ENCODE measurements around the gene GOLGA6L26. TPM values are rescaled to one million over a fixed set of nuclear protein-coding genes. Genes with fewer than 3 reads are reported as not detected.
"Not testable (repeated sequence)": the region's sequence is repeated elsewhere in the genome, so short reads cannot be mapped to it uniquely, and the experiment has no call there.

GOLGA6L26 gene
- total RNA-seq (2021; ENCODE audit: unreplicated experiment) (not detected), Bru-seq, nascent RNA (not detected), BruChase-seq, experiment 1, labeled RNA remaining after a 6-hour chase (not detected), BruChase-seq, experiment 2, labeled RNA remaining after a 2-hour chase (not detected)
- polyA plus RNA-seq (2012) = not detected in 2 replicates
- long read RNA-seq = 0 reads

GRCh38 chr15:23334096-23334495 lies at the start of gene GOLGA6L26:
Gene GOLGA6L26, minus strand, starts transcription at chr15:23334196. Its CDS starts 61 bp downstream, at chr15:23334135.
- H4K20me1 ChIP-seq (ENCODE audit: insufficient read depth); H3K4me1 ChIP-seq (ENCODE audit: control insufficient read depth in 1 of 2, insufficient read depth in 2 of 2, low read length in 2 of 2); H3K27me3 ChIP-seq (ENCODE audit: insufficient read depth, low read length); RAD21 ChIA-PET (ENCODE audit: low non-redundant PET in 1 of 2, low total read pairs in 2 of 2, uncharacterized antibody in 2 of 2, unreplicated experiment in 2 of 2); H3K79me2 ChIP-seq (ENCODE audit: insufficient read depth, low read length); H2AFZ ChIP-seq (ENCODE audit: low read depth, low read length, poor library complexity, severe bottlenecking); H3K36me3 ChIP-seq (ENCODE audit: control insufficient read depth in 1 of 2, insufficient read depth in 2 of 2, low read length in 2 of 2); H3K9ac ChIP-seq (ENCODE audit: low read length); H3K9me2 ChIP-seq (ENCODE audit: insufficient read depth); DNase-seq (ENCODE audit: low read depth, low spot score); CTCF ChIA-PET; H3K9me3 ChIP-seq (ENCODE audit: control insufficient read depth in 1 of 2, insufficient read depth in 1 of 2, low read depth in 1 of 2, low read length in 2 of 2); H3K4me2 ChIP-seq (ENCODE audit: low read length); intact Hi-C loops (cut with micrococcal nuclease); ATAC-seq; POLR2A ChIA-PET; H3K27ac ChIP-seq (ENCODE audit: low read depth, low read length); BruUV-seq (replicated peaks); H3K4me3 ChIP-seq (replicated peaks in 1 of 2; ENCODE audit: low read depth in 1 of 2, low read length in 2 of 2): not testable (repeated sequence)

GRCh38 chr15:23381192-23381591 lies 47.2 kb upstream of the GOLGA6L26 start:
- intact Hi-C loops (cut with micrococcal nuclease) = not testable (repeated sequence)

GRCh38 chr15:23380700-23381099 lies 46.7 kb upstream of the GOLGA6L26 start:
- H3K4me1 ChIP-seq (ENCODE audit: control insufficient read depth in 1 of 2, insufficient read depth in 2 of 2, low read length in 2 of 2); H3K9me2 ChIP-seq (ENCODE audit: insufficient read depth); intact Hi-C loops (cut with micrococcal nuclease); H3K27ac ChIP-seq (ENCODE audit: low read depth, low read length); H3K36me3 ChIP-seq (ENCODE audit: control insufficient read depth in 1 of 2, insufficient read depth in 2 of 2, low read length in 2 of 2); H3K4me3 ChIP-seq (replicated peaks in 1 of 2; ENCODE audit: low read depth in 1 of 2, low read length in 2 of 2); BruUV-seq (replicated peaks); H3K4me2 ChIP-seq (ENCODE audit: low read length); DNase-seq (ENCODE audit: low read depth, low spot score); POLR2A ChIA-PET; H3K79me2 ChIP-seq (ENCODE audit: insufficient read depth, low read length); H3K9me3 ChIP-seq (ENCODE audit: control insufficient read depth in 1 of 2, insufficient read depth in 1 of 2, low read depth in 1 of 2, low read length in 2 of 2); CTCF ChIA-PET; H2AFZ ChIP-seq (ENCODE audit: low read depth, low read length, poor library complexity, severe bottlenecking); ATAC-seq; H4K20me1 ChIP-seq (ENCODE audit: insufficient read depth); H3K9ac ChIP-seq (ENCODE audit: low read length); RAD21 ChIA-PET (ENCODE audit: low non-redundant PET in 1 of 2, low total read pairs in 2 of 2, uncharacterized antibody in 2 of 2, unreplicated experiment in 2 of 2): not testable (repeated sequence)
- H3K27me3 ChIP-seq (ENCODE audit: insufficient read depth, low read length) = peaks cover 56% of the 10 kb centered on the region

More at GRCh38 chr15:23381192-23381591, 47.2 kb upstream of the GOLGA6L26 start:
- H3K36me3 ChIP-seq (ENCODE audit: control insufficient read depth in 1 of 2, insufficient read depth in 2 of 2, low read length in 2 of 2); H2AFZ ChIP-seq (ENCODE audit: low read depth, low read length, poor library complexity, severe bottlenecking); H3K9ac ChIP-seq (ENCODE audit: low read length); H3K9me3 ChIP-seq (ENCODE audit: control insufficient read depth in 1 of 2, insufficient read depth in 1 of 2, low read depth in 1 of 2, low read length in 2 of 2); RAD21 ChIA-PET (ENCODE audit: low non-redundant PET in 1 of 2, low total read pairs in 2 of 2, uncharacterized antibody in 2 of 2, unreplicated experiment in 2 of 2); H3K4me1 ChIP-seq (ENCODE audit: control insufficient read depth in 1 of 2, insufficient read depth in 2 of 2, low read length in 2 of 2); H3K27ac ChIP-seq (ENCODE audit: low read depth, low read length); H3K4me3 ChIP-seq (replicated peaks in 1 of 2; ENCODE audit: low read depth in 1 of 2, low read length in 2 of 2); DNase-seq (ENCODE audit: low read depth, low spot score); H4K20me1 ChIP-seq (ENCODE audit: insufficient read depth); BruUV-seq (replicated peaks); POLR2A ChIA-PET; H3K9me2 ChIP-seq (ENCODE audit: insufficient read depth); H3K4me2 ChIP-seq (ENCODE audit: low read length); ATAC-seq; CTCF ChIA-PET; H3K79me2 ChIP-seq (ENCODE audit: insufficient read depth, low read length): not testable (repeated sequence)
- H3K27me3 ChIP-seq (ENCODE audit: insufficient read depth, low read length) = peaks cover 57% of the 10 kb centered on the region

- H3K79me2 ChIP-seq (ENCODE audit: insufficient read depth, low read length); RAD21 ChIA-PET (ENCODE audit: low non-redundant PET in 1 of 2, low total read pairs in 2 of 2, uncharacterized antibody in 2 of 2, unreplicated experiment in 2 of 2); intact Hi-C loops (cut with micrococcal nuclease); POLR2A ChIA-PET; H3K9ac ChIP-seq (ENCODE audit: low read length); H3K27ac ChIP-seq (ENCODE audit: low read depth, low read length); H2AFZ ChIP-seq (ENCODE audit: low read depth, low read length, poor library complexity, severe bottlenecking); H4K20me1 ChIP-seq (ENCODE audit: insufficient read depth); H3K4me3 ChIP-seq (replicated peaks in 1 of 2; ENCODE audit: low read depth in 1 of 2, low read length in 2 of 2); H3K36me3 ChIP-seq (ENCODE audit: control insufficient read depth in 1 of 2, insufficient read depth in 2 of 2, low read length in 2 of 2); ATAC-seq; H3K9me3 ChIP-seq (ENCODE audit: control insufficient read depth in 1 of 2, insufficient read depth in 1 of 2, low read depth in 1 of 2, low read length in 2 of 2); H3K4me1 ChIP-seq (ENCODE audit: control insufficient read depth in 1 of 2, insufficient read depth in 2 of 2, low read length in 2 of 2); H3K4me2 ChIP-seq (ENCODE audit: low read length); DNase-seq (ENCODE audit: low read depth, low spot score); H3K9me2 ChIP-seq (ENCODE audit: insufficient read depth); CTCF ChIA-PET; BruUV-seq (replicated peaks): not testable (repeated sequence)
- peaks cover 43% of the 10 kb centered on the region for H3K27me3 ChIP-seq (ENCODE audit: insufficient read depth, low read length)
Observed at GRCh38 chr15:23378946-23379345, 45.0 kb upstream of the GOLGA6L26 start.

All from HCT116 (cell line).